ENCODE data around the gene PTPRK.

PTPRK gene

GRCh38 chr6:128252341-128253176, 267.8 kb downstream of the PTPRK start:
- DNase-seq (ENCODE audit: extremely low read depth, low read depth): no peak
- TF ChIP-seq CTCF (IDR thresholded peaks at IDR 0.05; ENCODE audit: low read depth, low read length): no peak

GRCh38 chr6:128251445-128252340, 268.7 kb downstream of the PTPRK start:
- no peak for DNase-seq (ENCODE audit: extremely low read depth, low read depth)
- TF ChIP-seq CTCF (IDR thresholded peaks at IDR 0.05; ENCODE audit: low read depth, low read length): no peak

GRCh38 chr6:128250370-128251070, 269.9 kb downstream of the PTPRK start:
- no peak for TF ChIP-seq CTCF (IDR thresholded peaks at IDR 0.05; ENCODE audit: low read depth, low read length)
- no peak for DNase-seq (ENCODE audit: extremely low read depth, low read depth)

GRCh38 chr6:128249429-128249828, 271.0 kb downstream of the PTPRK start:
- TF ChIP-seq CTCF (IDR thresholded peaks at IDR 0.05; ENCODE audit: low read depth, low read length): no peak
- DNase-seq (ENCODE audit: extremely low read depth, low read depth): no peak

- TF ChIP-seq CTCF (IDR thresholded peaks at IDR 0.05; ENCODE audit: low read depth, low read length): no peak
- no peak for DNase-seq (ENCODE audit: extremely low read depth, low read depth)
Observed at GRCh38 chr6:128246472-128247260, 273.7 kb downstream of the PTPRK start.

- DNase-seq (ENCODE audit: extremely low read depth, low read depth): no peak
- no peak for TF ChIP-seq CTCF (IDR thresholded peaks at IDR 0.05; ENCODE audit: low read depth, low read length)
Observed at GRCh38 chr6:128244751-128245405, 275.5 kb downstream of the PTPRK start.

Measured in AG09319 (cell line).